ENCODE results near the gene DLG5.
A peak's percentile ranks its signal among the peaks of the same experiment; 100 is the strongest.

The DLG5 gene

GRCh38 chr10:77898323-77899079 is 28.1 kb downstream of the DLG5 start:
- Histone ChIP-seq H3K9me3 (ENCODE audit: control insufficient read depth, low read depth, low read length) (no peaks in the 10 kb centered on the region), H3K4me3 (ENCODE audit: low read length) (no peak overlapping the region), H3K36me3 (ENCODE audit: control insufficient read depth, low read depth, low read length) (no peaks in the 10 kb centered on the region), H3K27ac (ENCODE audit: low read length) (peak overlapping the region; percentile 4), H3K27me3 (ENCODE audit: control insufficient read depth, insufficient read depth, low read length) (no peaks in the 10 kb centered on the region), H3K4me1 (ENCODE audit: control insufficient read depth, low read depth, low read length) (peaks cover 12% of the 10 kb centered on the region), H3K9ac (ENCODE audit: low read length) (no peak overlapping the region)

GRCh38 chr10:77896058-77896457 is 30.5 kb downstream of the DLG5 start:
- no peak overlapping the region for H3K27ac ChIP-seq (ENCODE audit: low read length)
- no peaks in the 10 kb centered on the region for H3K27me3 ChIP-seq (ENCODE audit: control insufficient read depth, insufficient read depth, low read length)
- H3K4me3 ChIP-seq (ENCODE audit: low read length), result no peak overlapping the region
- no peaks in the 10 kb centered on the region for H3K36me3 ChIP-seq (ENCODE audit: control insufficient read depth, low read depth, low read length)
- H3K4me1 ChIP-seq (ENCODE audit: control insufficient read depth, low read depth, low read length), result peaks cover 26% of the 10 kb centered on the region
- H3K9ac ChIP-seq (ENCODE audit: low read length), result no peak overlapping the region
- H3K9me3 ChIP-seq (ENCODE audit: control insufficient read depth, low read depth, low read length), result no peaks in the 10 kb centered on the region

- H3K27ac ChIP-seq (ENCODE audit: low read length), result no peak overlapping the region
- H3K27me3 ChIP-seq (ENCODE audit: control insufficient read depth, insufficient read depth, low read length), result no peaks in the 10 kb centered on the region
- no peak overlapping the region for H3K9ac ChIP-seq (ENCODE audit: low read length)
- no peak overlapping the region for H3K4me3 ChIP-seq (ENCODE audit: low read length)
- peaks cover 31% of the 10 kb centered on the region for H3K4me1 ChIP-seq (ENCODE audit: control insufficient read depth, low read depth, low read length)
- H3K9me3 ChIP-seq (ENCODE audit: control insufficient read depth, low read depth, low read length), result no peaks in the 10 kb centered on the region
- no peaks in the 10 kb centered on the region for H3K36me3 ChIP-seq (ENCODE audit: control insufficient read depth, low read depth, low read length)
Observed at GRCh38 chr10:77894058-77894457, 32.5 kb downstream of the DLG5 start.

- Histone ChIP-seq H3K4me1 (ENCODE audit: control insufficient read depth, low read depth, low read length) (peaks cover 32% of the 10 kb centered on the region), H3K27ac (ENCODE audit: low read length) (no peak overlapping the region), H3K36me3 (ENCODE audit: control insufficient read depth, low read depth, low read length) (no peaks in the 10 kb centered on the region)
Observed at GRCh38 chr10:77893386-77893785, 33.2 kb downstream of the DLG5 start.

GRCh38 chr10:77892761-77893160 is 33.8 kb downstream of the DLG5 start:
- H3K9ac ChIP-seq (ENCODE audit: low read length), result no peak overlapping the region

More at GRCh38 chr10:77893386-77893785, 33.2 kb downstream of the DLG5 start:
- no peaks in the 10 kb centered on the region for H3K9me3 ChIP-seq (ENCODE audit: control insufficient read depth, low read depth, low read length)
- no peak overlapping the region for H3K4me3 ChIP-seq (ENCODE audit: low read length)
- H3K27me3 ChIP-seq (ENCODE audit: control insufficient read depth, insufficient read depth, low read length), result no peaks in the 10 kb centered on the region
- H3K9ac ChIP-seq (ENCODE audit: low read length), result no peak overlapping the region

GRCh38 chr10:77892021-77892739 is 34.4 kb downstream of the DLG5 start:
- H3K27ac ChIP-seq (ENCODE audit: low read length), result no peak overlapping the region
- peaks cover 42% of the 10 kb centered on the region for H3K4me1 ChIP-seq (ENCODE audit: control insufficient read depth, low read depth, low read length)
- H3K4me3 ChIP-seq (ENCODE audit: low read length), result no peak overlapping the region
- no peaks in the 10 kb centered on the region for H3K27me3 ChIP-seq (ENCODE audit: control insufficient read depth, insufficient read depth, low read length)
- H3K9me3 ChIP-seq (ENCODE audit: control insufficient read depth, low read depth, low read length), result no peaks in the 10 kb centered on the region
- H3K36me3 ChIP-seq (ENCODE audit: control insufficient read depth, low read depth, low read length), result no peaks in the 10 kb centered on the region
- no peak overlapping the region for H3K9ac ChIP-seq (ENCODE audit: low read length)

More at GRCh38 chr10:77892761-77893160, 33.8 kb downstream of the DLG5 start:
- Histone ChIP-seq H3K9me3 (ENCODE audit: control insufficient read depth, low read depth, low read length) (no peaks in the 10 kb centered on the region), H3K27ac (ENCODE audit: low read length) (no peak overlapping the region), H3K36me3 (ENCODE audit: control insufficient read depth, low read depth, low read length) (no peaks in the 10 kb centered on the region), H3K4me1 (ENCODE audit: control insufficient read depth, low read depth, low read length) (peaks cover 38% of the 10 kb centered on the region), H3K27me3 (ENCODE audit: control insufficient read depth, insufficient read depth, low read length) (no peaks in the 10 kb centered on the region), H3K4me3 (ENCODE audit: low read length) (no peak overlapping the region)

- Histone ChIP-seq H3K27ac (ENCODE audit: low read length) (no peak overlapping the region), H3K4me1 (ENCODE audit: control insufficient read depth, low read depth, low read length) (peaks cover 51% of the 10 kb centered on the region), H3K9me3 (ENCODE audit: control insufficient read depth, low read depth, low read length) (no peaks in the 10 kb centered on the region), H3K9ac (ENCODE audit: low read length) (no peak overlapping the region), H3K4me3 (ENCODE audit: low read length) (no peak overlapping the region), H3K27me3 (ENCODE audit: control insufficient read depth, insufficient read depth, low read length) (no peaks in the 10 kb centered on the region), H3K36me3 (ENCODE audit: control insufficient read depth, low read depth, low read length) (no peaks in the 10 kb centered on the region)
Observed at GRCh38 chr10:77890097-77890496, 36.5 kb downstream of the DLG5 start.

GRCh38 chr10:77889277-77889903 is 37.2 kb downstream of the DLG5 start:
- Histone ChIP-seq H3K36me3 (ENCODE audit: control insufficient read depth, low read depth, low read length) (no peaks in the 10 kb centered on the region), H3K4me1 (ENCODE audit: control insufficient read depth, low read depth, low read length) (peaks cover 51% of the 10 kb centered on the region), H3K4me3 (ENCODE audit: low read length) (no peak overlapping the region), H3K9me3 (ENCODE audit: control insufficient read depth, low read depth, low read length) (no peaks in the 10 kb centered on the region), H3K27ac (ENCODE audit: low read length) (peak overlapping the region; percentile 14), H3K9ac (ENCODE audit: low read length) (no peak overlapping the region), H3K27me3 (ENCODE audit: control insufficient read depth, insufficient read depth, low read length) (no peaks in the 10 kb centered on the region)

- H3K36me3 ChIP-seq (ENCODE audit: control insufficient read depth, low read depth, low read length), result no peaks in the 10 kb centered on the region
- no peaks in the 10 kb centered on the region for H3K9me3 ChIP-seq (ENCODE audit: control insufficient read depth, low read depth, low read length)
- H3K4me1 ChIP-seq (ENCODE audit: control insufficient read depth, low read depth, low read length), result peaks cover 51% of the 10 kb centered on the region
- H3K27ac ChIP-seq (ENCODE audit: low read length), result no peak overlapping the region
- H3K9ac ChIP-seq (ENCODE audit: low read length), result no peak overlapping the region
- no peaks in the 10 kb centered on the region for H3K27me3 ChIP-seq (ENCODE audit: control insufficient read depth, insufficient read depth, low read length)
- peak overlapping the region; percentile 12 for H3K4me3 ChIP-seq (ENCODE audit: low read length)
Observed at GRCh38 chr10:77888356-77888703, 38.2 kb downstream of the DLG5 start.

- H3K27ac ChIP-seq (ENCODE audit: low read length), result no peak overlapping the region
- peak overlapping the region; percentile 12 for H3K4me3 ChIP-seq (ENCODE audit: low read length)
- no peaks in the 10 kb centered on the region for H3K36me3 ChIP-seq (ENCODE audit: control insufficient read depth, low read depth, low read length)
- H3K4me1 ChIP-seq (ENCODE audit: control insufficient read depth, low read depth, low read length), result peaks cover 55% of the 10 kb centered on the region
- H3K27me3 ChIP-seq (ENCODE audit: control insufficient read depth, insufficient read depth, low read length), result no peaks in the 10 kb centered on the region
- H3K9ac ChIP-seq (ENCODE audit: low read length), result no peak overlapping the region
- H3K9me3 ChIP-seq (ENCODE audit: control insufficient read depth, low read depth, low read length), result no peaks in the 10 kb centered on the region
Observed at GRCh38 chr10:77887631-77888355, 38.8 kb downstream of the DLG5 start.

- peaks cover 55% of the 10 kb centered on the region for H3K4me1 ChIP-seq (ENCODE audit: control insufficient read depth, low read depth, low read length)
- H3K4me3 ChIP-seq (ENCODE audit: low read length), result no peak overlapping the region
- H3K9ac ChIP-seq (ENCODE audit: low read length), result no peak overlapping the region
- no peak overlapping the region for H3K27ac ChIP-seq (ENCODE audit: low read length)
- H3K36me3 ChIP-seq (ENCODE audit: control insufficient read depth, low read depth, low read length), result no peaks in the 10 kb centered on the region
- H3K9me3 ChIP-seq (ENCODE audit: control insufficient read depth, low read depth, low read length), result no peaks in the 10 kb centered on the region
- no peaks in the 10 kb centered on the region for H3K27me3 ChIP-seq (ENCODE audit: control insufficient read depth, insufficient read depth, low read length)
Observed at GRCh38 chr10:77886795-77887355, 39.7 kb downstream of the DLG5 start.
